HEK293T (cell line): ENCODE data around the gene DDX39B.

Experiments
- BHLHE40 ChIP-seq: fragments of 450-650 bp; IDR thresholded peaks from 2 replicates; pipeline ENCODE4 v1.6.1; 2016; ENCODE audit warnings: mild to moderate bottlenecking, moderate library complexity, borderline replicate concordance
- L3MBTL2 ChIP-seq: fragments of 450-650 bp; conservative IDR thresholded peaks from 2 replicates; pipeline ENCODE4 v1.6.1; 2016; ENCODE audit warnings: mild to moderate bottlenecking

GRCh38 chr6:31560697-31561058 is 18.9 kb upstream of the DDX39B start:
- TF ChIP-seq L3MBTL2 (no peak), BHLHE40 (no peak)
